SK-N-MC (cell line): ENCODE results near the gene HIF1A.

Experiments
- EZH2 ChIP-seq: fragments of 200-600 bp; sonication (generic); IDR thresholded peaks from one replicate; pipeline ENCODE4 v1.6.1; 2017; ENCODE audit warnings: antibody characterized with exemption
- POLR2AphosphoS5 ChIP-seq: IDR thresholded peaks from 2 replicates; pipeline ENCODE4 v1.6.1; 2012; ENCODE audit warnings: mild to moderate bottlenecking, low read depth, low read length, borderline replicate concordance

DNA sequence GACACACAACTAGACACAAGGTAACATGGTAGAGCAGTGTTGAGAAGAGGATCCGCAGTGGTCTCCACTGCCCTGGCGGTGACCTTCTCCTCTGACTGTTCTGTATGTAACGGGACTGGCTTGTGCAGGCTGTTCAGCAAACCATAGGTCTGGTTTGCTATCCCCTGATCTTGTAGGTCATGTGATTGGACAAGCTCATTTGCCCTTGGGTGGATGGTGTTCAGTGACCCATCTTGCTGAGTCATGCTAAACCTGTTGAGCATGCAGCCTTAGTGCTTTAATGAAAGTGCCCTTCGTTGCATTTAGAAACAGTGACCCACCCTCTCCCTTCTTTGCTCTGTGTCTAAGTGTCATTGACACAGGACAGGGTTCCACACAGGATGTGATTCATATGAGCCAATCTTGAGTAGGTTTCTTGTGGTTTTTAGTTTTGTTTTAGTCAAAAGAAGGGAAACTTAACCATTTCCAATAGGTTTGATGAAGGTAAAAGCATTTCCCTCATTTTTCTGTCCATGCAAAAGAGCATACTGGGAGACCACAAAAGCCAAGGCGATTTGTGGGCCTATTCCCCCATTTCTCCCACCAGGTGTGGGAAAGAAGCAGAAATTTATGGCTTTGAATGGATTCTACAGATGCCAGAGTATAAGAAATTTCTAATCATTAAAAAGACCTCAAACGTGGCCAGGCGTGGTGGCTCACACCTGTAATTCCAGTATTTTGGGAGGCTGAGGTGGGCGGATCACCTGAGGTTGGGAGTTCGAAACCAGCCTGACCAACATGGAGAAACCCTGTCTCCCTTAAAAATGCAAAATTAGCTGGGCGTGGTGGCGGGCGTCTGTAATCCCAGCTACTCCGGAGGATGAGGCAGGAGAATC lies 32.6 kb upstream of the HIF1A start:
- TF ChIP-seq POLR2AphosphoS5 (no peak), EZH2 (no peak)
